HEK293 (cell line): ENCODE measurements around the gene PDE4D.

Experiments used
- CTCF ChIA-PET: fragments of 350-600 bp; formaldehyde crosslinking; extraction: SDS; loops from one replicate; lab custom pipeline; 2021; ENCODE audit warnings: antibody characterized with exemption; lab: Yijun Ruan, JAX
- POLR2A ChIA-PET: fragments of 300-600 bp; formaldehyde crosslinking; extraction: SDS; loops from one replicate; lab custom pipeline; 2020; ENCODE audit warnings: antibody characterized with exemption, inconsistent platforms; lab: Yijun Ruan, JAX
- H3K27ac ChIP-seq: fragments of 200-500 bp; sonication (Bioruptor generic); 2 replicates; pipeline ENCODE4 v1.5.1; 2014; ENCODE audit warnings: low read depth, low read length, control low read depth, inconsistent platforms; ENCODE audit errors: extremely low read depth
- H3K36me3 ChIP-seq, 2 experiments: fragments of 200-500 bp in 1 of 2; sonication (Bioruptor generic) in 1 of 2; 1 replicate in 1 of 2; 2 replicates in 1 of 2; pipeline ENCODE4 v1.5.1; 2014 to 2017; ENCODE audit warnings: inconsistent platforms in 2 of 2, low read length in 2 of 2; ENCODE audit not compliant: control insufficient read depth in 2 of 2, insufficient read depth in 1 of 2
- H3K4me1 ChIP-seq: fragments of 200-500 bp; sonication (Bioruptor generic); 2 replicates; pipeline ENCODE4 v1.5.1; 2014; ENCODE audit warnings: mild to moderate bottlenecking, low read length, inconsistent platforms; ENCODE audit not compliant: control insufficient read depth, insufficient read depth
- H3K4me3 ChIP-seq: 2 replicates; pipeline ENCODE4 v1.5.1; 2011; ENCODE audit warnings: low read depth, mild to moderate bottlenecking, control low read depth, low read length, moderate library complexity
- H3K9me3 ChIP-seq: fragments of 200-500 bp; sonication (Bioruptor generic); 2 replicates; pipeline ENCODE4 v1.5.1; 2014; ENCODE audit warnings: low read depth, low read length, inconsistent platforms; ENCODE audit not compliant: control insufficient read depth, insufficient read depth
- ZBTB21 ChIP-seq: fragments of 450-650 bp; formaldehyde crosslinking; IDR thresholded peaks from 2 replicates; pipeline ENCODE4 v1.5.1; 2017; ENCODE audit warnings: missing biosample characterization, missing genetic modification characterization
- ZBTB6 ChIP-seq: fragments of 450-650 bp; formaldehyde crosslinking; IDR thresholded peaks from 2 replicates; pipeline ENCODE4 v1.5.1; 2017; ENCODE audit warnings: missing biosample characterization, missing genetic modification characterization
- ZNF140 ChIP-seq: fragments of 450-650 bp; formaldehyde crosslinking; IDR thresholded peaks from 2 replicates; pipeline ENCODE4 v1.5.1; 2016; ENCODE audit warnings: missing biosample characterization, missing genetic modification characterization
- ZNF24 ChIP-seq: fragments of 450-650 bp; formaldehyde crosslinking; IDR thresholded peaks from 2 replicates; pipeline ENCODE4 v1.5.1; 2016; ENCODE audit warnings: missing biosample characterization, missing genetic modification characterization
- ZNF26 ChIP-seq: fragments of 450-650 bp; formaldehyde crosslinking; IDR thresholded peaks from 2 replicates; pipeline ENCODE4 v1.5.1; 2016; ENCODE audit warnings: missing biosample characterization, missing genetic modification characterization
- ZNF366 ChIP-seq: fragments of 450-650 bp; formaldehyde crosslinking; conservative IDR thresholded peaks from 2 replicates; pipeline ENCODE4 v1.5.1; 2016; ENCODE audit warnings: missing biosample characterization, missing genetic modification characterization
- ZNF48 ChIP-seq: fragments of 450-650 bp; formaldehyde crosslinking; IDR thresholded peaks from 2 replicates; pipeline ENCODE4 v1.5.1; 2016; ENCODE audit warnings: missing biosample characterization, missing genetic modification characterization
- ZNF621 ChIP-seq: fragments of 450-650 bp; formaldehyde crosslinking; IDR thresholded peaks from 2 replicates; pipeline ENCODE4 v1.5.1; 2017; ENCODE audit warnings: missing biosample characterization, missing genetic modification characterization
- ZNF623 ChIP-seq: fragments of 450-650 bp; formaldehyde crosslinking; IDR thresholded peaks from 2 replicates; pipeline ENCODE4 v1.5.1; 2016; ENCODE audit warnings: missing biosample characterization, missing genetic modification characterization
- ZNF777 ChIP-seq: fragments of 450-650 bp; formaldehyde crosslinking; IDR thresholded peaks from 2 replicates; pipeline ENCODE4 v1.5.1; 2017; ENCODE audit warnings: missing biosample characterization, missing genetic modification characterization, borderline replicate concordance
- TF ChIP-seq, protein P1 (sequence below): fragments of 450-650 bp; formaldehyde crosslinking; optimal IDR thresholded peaks from 2 replicates; pipeline ENCODE3; 2016; ENCODE audit warnings: missing biosample characterization, mild to moderate bottlenecking, missing genetic modification characterization
- TF ChIP-seq, protein P2 (sequence below): fragments of 450-650 bp; formaldehyde crosslinking; IDR thresholded peaks from 2 replicates; pipeline ENCODE4 v1.5.1; 2017; ENCODE audit warnings: missing biosample characterization, missing genetic modification characterization
- TF ChIP-seq, protein P3 (sequence below): fragments of 450-650 bp; formaldehyde crosslinking; IDR thresholded peaks from 2 replicates; pipeline ENCODE4 v1.5.1; 2017; ENCODE audit warnings: missing biosample characterization, missing genetic modification characterization

PDE4D gene

DNA sequence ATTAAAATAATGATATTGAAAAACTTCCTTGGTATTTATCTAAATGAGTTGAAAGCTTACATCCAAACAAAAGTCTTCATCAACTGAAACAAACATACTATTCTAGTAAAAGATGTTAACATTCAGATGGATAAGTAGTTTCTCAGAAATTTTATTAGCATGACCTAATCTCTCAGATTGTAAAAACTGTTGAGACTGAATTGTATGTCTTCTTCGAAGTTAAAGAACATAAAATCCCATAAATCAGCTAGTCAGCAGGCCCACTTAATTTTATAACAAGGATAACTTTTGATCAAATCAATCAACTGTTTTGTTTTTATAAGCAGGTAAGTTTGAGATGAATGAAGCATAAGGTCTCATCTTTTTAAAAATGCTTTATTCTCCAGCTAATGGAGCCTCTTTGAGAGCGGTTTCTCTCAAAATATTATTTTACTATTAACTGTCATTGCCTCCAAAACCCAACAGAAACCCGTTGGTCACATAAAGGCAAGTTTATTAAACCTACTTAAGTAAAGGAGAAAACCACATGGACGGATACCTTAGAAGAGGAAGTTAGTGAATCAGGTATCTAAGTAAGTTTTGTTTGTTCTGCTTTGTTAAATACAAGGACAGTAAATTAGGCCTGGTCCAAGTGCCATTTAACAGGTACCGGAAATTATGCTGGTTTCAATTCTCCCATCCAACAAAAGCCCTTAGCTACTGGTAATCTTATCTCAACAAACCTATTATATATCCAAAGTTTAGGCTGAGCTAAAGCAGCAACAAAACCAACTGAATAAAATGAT is 457.0 kb downstream of the PDE4D start:
- Histone ChIP-seq H3K4me3 (no peak overlapping the region), H3K9me3 (no peaks in the 10 kb centered on the region), H3K36me3 (no peaks in the 10 kb centered on the region), H3K27ac (no peak overlapping the region), H3K4me1 (no peaks in the 10 kb centered on the region)
- POLR2A ChIA-PET, result no interaction called here
- TF ChIP-seq, protein P1, sequence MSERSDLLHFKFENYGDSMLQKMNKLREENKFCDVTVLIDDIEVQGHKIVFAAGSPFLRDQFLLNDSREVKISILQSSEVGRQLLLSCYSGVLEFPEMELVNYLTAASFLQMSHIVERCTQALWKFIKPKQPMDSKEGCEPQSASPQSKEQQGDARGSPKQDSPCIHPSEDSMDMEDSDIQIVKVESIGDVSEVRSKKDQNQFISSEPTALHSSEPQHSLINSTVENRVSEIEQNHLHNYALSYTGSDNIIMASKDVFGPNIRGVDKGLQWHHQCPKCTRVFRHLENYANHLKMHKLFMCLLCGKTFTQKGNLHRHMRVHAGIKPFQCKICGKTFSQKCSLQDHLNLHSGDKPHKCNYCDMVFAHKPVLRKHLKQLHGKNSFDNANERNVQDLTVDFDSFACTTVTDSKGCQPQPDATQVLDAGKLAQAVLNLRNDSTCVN (tag by site-specific recombination), result no peak
- TF ChIP-seq ZNF140 (no peak), ZNF777 (tag by site-specific recombination) (no peak), ZNF623 (tag by site-specific recombination) (no peak), ZNF48 (tag by site-specific recombination) (no peak)
- TF ChIP-seq, protein P2, sequence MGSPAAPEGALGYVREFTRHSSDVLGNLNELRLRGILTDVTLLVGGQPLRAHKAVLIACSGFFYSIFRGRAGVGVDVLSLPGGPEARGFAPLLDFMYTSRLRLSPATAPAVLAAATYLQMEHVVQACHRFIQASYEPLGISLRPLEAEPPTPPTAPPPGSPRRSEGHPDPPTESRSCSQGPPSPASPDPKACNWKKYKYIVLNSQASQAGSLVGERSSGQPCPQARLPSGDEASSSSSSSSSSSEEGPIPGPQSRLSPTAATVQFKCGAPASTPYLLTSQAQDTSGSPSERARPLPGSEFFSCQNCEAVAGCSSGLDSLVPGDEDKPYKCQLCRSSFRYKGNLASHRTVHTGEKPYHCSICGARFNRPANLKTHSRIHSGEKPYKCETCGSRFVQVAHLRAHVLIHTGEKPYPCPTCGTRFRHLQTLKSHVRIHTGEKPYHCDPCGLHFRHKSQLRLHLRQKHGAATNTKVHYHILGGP (tag by site-specific recombination), result peak; percentile 32; the same call in 1 of the 2 replicates
- TF ChIP-seq, protein P3, sequence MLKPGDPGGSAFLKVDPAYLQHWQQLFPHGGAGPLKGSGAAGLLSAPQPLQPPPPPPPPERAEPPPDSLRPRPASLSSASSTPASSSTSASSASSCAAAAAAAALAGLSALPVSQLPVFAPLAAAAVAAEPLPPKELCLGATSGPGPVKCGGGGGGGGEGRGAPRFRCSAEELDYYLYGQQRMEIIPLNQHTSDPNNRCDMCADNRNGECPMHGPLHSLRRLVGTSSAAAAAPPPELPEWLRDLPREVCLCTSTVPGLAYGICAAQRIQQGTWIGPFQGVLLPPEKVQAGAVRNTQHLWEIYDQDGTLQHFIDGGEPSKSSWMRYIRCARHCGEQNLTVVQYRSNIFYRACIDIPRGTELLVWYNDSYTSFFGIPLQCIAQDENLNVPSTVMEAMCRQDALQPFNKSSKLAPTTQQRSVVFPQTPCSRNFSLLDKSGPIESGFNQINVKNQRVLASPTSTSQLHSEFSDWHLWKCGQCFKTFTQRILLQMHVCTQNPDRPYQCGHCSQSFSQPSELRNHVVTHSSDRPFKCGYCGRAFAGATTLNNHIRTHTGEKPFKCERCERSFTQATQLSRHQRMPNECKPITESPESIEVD (tag by site-specific recombination), result peak; percentile 67
- CTCF ChIA-PET, result interaction anchor here (0.6 to 0.9 kb wide), 4 partner anchors 10 to 237 kb away, joined by 3 to 4 read pairs (median 3); no protein-coding TSS in a partner anchor

DNA sequence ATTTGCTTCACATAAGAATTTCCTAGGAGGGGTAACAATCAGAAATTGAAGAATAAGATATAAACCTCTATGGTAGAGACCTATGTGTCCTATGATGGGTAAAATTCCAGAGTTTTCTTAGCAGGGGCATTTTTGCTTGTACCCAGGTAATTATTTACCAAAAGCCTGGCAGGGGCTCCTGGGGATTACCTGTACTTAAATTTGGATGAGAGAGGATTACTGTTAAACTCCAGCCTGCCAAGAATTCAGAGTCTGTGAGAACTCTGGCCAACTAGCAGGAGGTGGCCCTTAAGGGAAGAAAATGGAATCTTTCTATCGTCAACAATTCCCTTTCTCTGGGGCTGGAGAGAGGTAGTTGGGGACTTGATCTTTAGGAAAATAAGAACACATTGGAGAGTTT is 460.4 kb downstream of the PDE4D start:
- CTCF ChIA-PET, result no interaction called here
- Histone ChIP-seq H3K27ac (no peak overlapping the region), H3K4me3 (no peak overlapping the region)

More for the DNA sequence above, 460.4 kb downstream of the PDE4D start:
- POLR2A ChIA-PET, result no interaction called here
- no peaks in the 10 kb centered on the region for H3K4me1 ChIP-seq
- no peaks in the 10 kb centered on the region for H3K9me3 ChIP-seq
- TF ChIP-seq ZNF26 (tag by site-specific recombination) (no peak), ZBTB6 (no peak), ZNF621 (tag by site-specific recombination) (no peak), ZNF366 (tag by site-specific recombination) (no peak), ZNF24 (tag by site-specific recombination) (no peak), ZBTB21 (tag by site-specific recombination) (no peak)
- TF ChIP-seq, all 188 proteins: peak for 0
- no peaks in the 10 kb centered on the region for H3K36me3 ChIP-seq
